DND-41 (cell line): ENCODE data around the gene PCNA.

Experiments
- EZH2 ChIP-seq: IDR thresholded peaks from 3 replicates; pipeline ENCODE4 v1.6.1; 2012; ENCODE audit warnings: borderline replicate concordance, low read depth, mild to moderate bottlenecking, moderate library complexity, low read length, inconsistent platforms; ENCODE audit not compliant: severe bottlenecking
- TF ChIP-seq, protein P1 (sequence below): IDR thresholded peaks from 2 replicates; pipeline ENCODE4 v1.5.1; 2012; ENCODE audit warnings: borderline replicate concordance, low read length, moderate library complexity, mild to moderate bottlenecking; ENCODE audit not compliant: poor library complexity, severe bottlenecking; ENCODE audit errors: extremely low read depth

DNA sequence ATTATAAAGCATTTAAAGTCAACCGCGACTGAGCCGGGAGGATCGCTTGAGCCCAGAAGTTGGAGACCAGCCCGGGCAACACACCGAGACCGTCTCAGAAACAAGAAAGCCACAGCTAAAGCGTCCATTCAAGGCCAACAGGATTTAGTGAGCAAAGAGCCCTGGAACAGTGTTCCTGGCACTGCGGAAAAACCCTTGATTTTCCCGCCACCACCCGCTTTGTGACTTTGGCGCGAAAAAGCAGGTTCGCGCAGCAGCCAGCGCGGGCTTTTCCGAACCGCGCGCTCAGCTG lies 669 bp downstream of the PCNA start:
- TF ChIP-seq, protein P1, sequence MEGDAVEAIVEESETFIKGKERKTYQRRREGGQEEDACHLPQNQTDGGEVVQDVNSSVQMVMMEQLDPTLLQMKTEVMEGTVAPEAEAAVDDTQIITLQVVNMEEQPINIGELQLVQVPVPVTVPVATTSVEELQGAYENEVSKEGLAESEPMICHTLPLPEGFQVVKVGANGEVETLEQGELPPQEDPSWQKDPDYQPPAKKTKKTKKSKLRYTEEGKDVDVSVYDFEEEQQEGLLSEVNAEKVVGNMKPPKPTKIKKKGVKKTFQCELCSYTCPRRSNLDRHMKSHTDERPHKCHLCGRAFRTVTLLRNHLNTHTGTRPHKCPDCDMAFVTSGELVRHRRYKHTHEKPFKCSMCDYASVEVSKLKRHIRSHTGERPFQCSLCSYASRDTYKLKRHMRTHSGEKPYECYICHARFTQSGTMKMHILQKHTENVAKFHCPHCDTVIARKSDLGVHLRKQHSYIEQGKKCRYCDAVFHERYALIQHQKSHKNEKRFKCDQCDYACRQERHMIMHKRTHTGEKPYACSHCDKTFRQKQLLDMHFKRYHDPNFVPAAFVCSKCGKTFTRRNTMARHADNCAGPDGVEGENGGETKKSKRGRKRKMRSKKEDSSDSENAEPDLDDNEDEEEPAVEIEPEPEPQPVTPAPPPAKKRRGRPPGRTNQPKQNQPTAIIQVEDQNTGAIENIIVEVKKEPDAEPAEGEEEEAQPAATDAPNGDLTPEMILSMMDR, result peak; percentile 3
- no peak for TF ChIP-seq EZH2
